Chondrocyte (in vitro differentiated cells): ENCODE results near the gene SHFL. TPM values are rescaled to one million over a fixed set of nuclear protein-coding genes. Genes with fewer than 3 reads are reported as not detected.

ENCODE experiments used
- DNase-seq: peaks from one replicate; pipeline ENCODE4 v3.0.0; 2021; ENCODE audit warnings: mixed read lengths, low spot score
- H3K27ac Mint-ChIP-seq: one replicate; pipeline ENCODE4 v1.8.0; 2021; ENCODE audit warnings: mild to moderate bottlenecking, moderate library complexity, mixed read lengths; ENCODE audit not compliant: unreplicated experiment
- H3K27me3 Mint-ChIP-seq: 2 replicates; pipeline ENCODE4 v1.8.0; 2021; ENCODE audit warnings: low read depth, mixed read lengths
- H3K36me3 Mint-ChIP-seq: 2 replicates; pipeline ENCODE4 v1.8.0; 2021; ENCODE audit warnings: low read depth, mixed read lengths
- H3K4me1 Mint-ChIP-seq: 2 replicates; pipeline ENCODE4 v1.8.0; 2021; ENCODE audit warnings: low read depth, mild to moderate bottlenecking, mixed read lengths
- H3K4me3 Mint-ChIP-seq: one replicate; pipeline ENCODE4 v1.8.0; 2021; ENCODE audit warnings: mild to moderate bottlenecking, moderate library complexity, mixed read lengths; ENCODE audit not compliant: unreplicated experiment
- H3K9me3 Mint-ChIP-seq: 2 replicates; pipeline ENCODE4 v1.8.0; 2021; ENCODE audit warnings: low read depth, mixed read lengths
- CTCF ChIP-seq: fragments of 200-600 bp; sonication (generic); IDR thresholded peaks from 2 replicates; pipeline ENCODE4 v1.5.0; 2021; ENCODE audit warnings: antibody characterized with exemption, mild to moderate bottlenecking, moderate library complexity
- total RNA-seq: library from RNA; stranded (reverse); gene quantifications from 3 replicates; pipeline ENCODE4 v1.2.1, GENCODE V29; 2021

Gene SHFL
- total RNA-seq, 1 donor from 2014 or later: 19.9 TPM

- Mint-ChIP-seq H3K4me3 (no peak overlapping the region), H3K4me1 (peaks cover 5% of the 10 kb centered on the region), H3K36me3 (peaks cover 11% of the 10 kb centered on the region), H3K27me3 (no peaks in the 10 kb centered on the region), H3K9me3 (no peaks in the 10 kb centered on the region), H3K27ac (no peak overlapping the region)
- TF ChIP-seq CTCF: no peak
- DNase-seq: no peak
These were observed 6.7 kb downstream of the SHFL start for GRCh38 chr19:10092648-10093294.

DNA sequence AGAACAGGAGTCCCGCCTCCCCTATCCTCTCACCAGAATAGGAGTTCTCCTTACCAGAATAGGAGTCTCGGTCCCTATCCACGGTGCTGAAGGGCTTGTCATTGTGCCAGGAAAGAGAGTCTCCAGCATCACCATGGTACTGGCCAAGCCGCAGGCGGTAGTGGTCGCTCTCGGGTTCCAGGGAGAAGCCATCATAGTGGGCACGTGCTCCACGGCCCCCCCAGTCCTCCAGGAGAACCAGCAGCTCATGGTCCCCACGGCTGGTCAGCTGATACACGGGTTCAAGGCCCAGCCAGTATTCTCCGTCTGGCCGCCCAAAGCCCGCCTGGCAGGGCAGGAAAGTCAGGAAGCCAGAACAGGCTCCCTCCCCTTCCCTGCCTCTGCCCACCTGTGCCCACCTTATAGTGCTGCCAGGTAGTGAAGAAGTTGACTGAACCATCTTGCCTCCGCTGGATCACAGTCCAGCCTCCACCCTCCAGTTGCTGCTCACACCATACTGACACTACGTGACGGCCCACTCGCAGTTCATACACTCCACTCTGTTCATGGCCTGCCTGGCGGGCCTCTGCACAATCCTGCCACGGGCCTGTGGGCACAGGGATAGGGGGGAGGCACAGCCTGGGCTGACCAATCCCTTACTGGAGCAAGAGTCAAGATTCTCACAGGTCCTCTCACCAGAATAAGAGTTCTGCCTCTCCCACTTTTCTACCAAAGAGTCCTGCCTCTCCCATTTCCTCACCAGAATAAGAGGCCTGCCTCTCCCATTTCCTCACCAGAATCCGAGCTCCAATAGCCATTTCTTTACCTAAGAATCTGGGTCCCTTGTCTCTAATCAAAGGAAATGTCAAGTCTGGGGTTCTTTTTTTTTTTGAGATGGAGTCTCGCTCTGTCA is 7.4 kb downstream of the SHFL start:
- DNase-seq: no peak
- H3K36me3 Mint-ChIP-seq: peaks cover 11% of the 10 kb centered on the region
- H3K27me3 Mint-ChIP-seq: no peaks in the 10 kb centered on the region
- TF ChIP-seq CTCF: no peak
- H3K27ac Mint-ChIP-seq: no peak overlapping the region
- H3K4me1 Mint-ChIP-seq: peaks cover 5% of the 10 kb centered on the region
- no peaks in the 10 kb centered on the region for H3K9me3 Mint-ChIP-seq
- no peak overlapping the region for H3K4me3 Mint-ChIP-seq

- peaks cover 2% of the 10 kb centered on the region for H3K27me3 Mint-ChIP-seq
These were observed 9.5 kb downstream of the SHFL start for GRCh38 chr19:10095622-10095947.

GRCh38 chr19:10095948-10096614 is 10.0 kb downstream of the SHFL start:
- Mint-ChIP-seq H3K27ac (peak overlapping the region; percentile 49), H3K9me3 (no peaks in the 10 kb centered on the region), H3K27me3 (peaks cover 2% of the 10 kb centered on the region), H3K4me1 (peaks cover 8% of the 10 kb centered on the region), H3K36me3 (peaks cover 6% of the 10 kb centered on the region), H3K4me3 (peak overlapping the region; percentile 61)
- no peak for TF ChIP-seq CTCF
- no peak for DNase-seq

More at GRCh38 chr19:10095622-10095947, 9.5 kb downstream of the SHFL start:
- no peak for DNase-seq
- Mint-ChIP-seq H3K4me1 (peaks cover 8% of the 10 kb centered on the region), H3K27ac (peak overlapping the region; percentile 49), H3K4me3 (peak overlapping the region; percentile 61), H3K36me3 (peaks cover 6% of the 10 kb centered on the region), H3K9me3 (no peaks in the 10 kb centered on the region)
- TF ChIP-seq CTCF: no peak

DNA sequence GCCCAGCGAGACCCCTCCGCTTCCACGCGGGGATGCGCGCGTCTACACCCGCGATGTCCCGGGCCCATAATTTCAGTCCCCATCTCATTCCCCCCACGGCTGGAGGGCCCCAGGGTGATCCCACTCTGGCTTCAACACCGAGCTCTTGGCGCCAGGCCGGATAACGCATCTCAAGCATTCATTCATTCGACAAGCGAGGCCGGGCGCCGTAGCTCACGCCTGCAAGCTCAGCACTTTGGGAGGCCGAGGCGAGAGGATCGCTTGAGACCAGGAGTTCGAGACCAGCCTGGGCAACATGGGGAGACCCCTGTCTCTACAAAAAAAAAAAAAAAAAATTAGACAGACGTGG is 10.5 kb downstream of the SHFL start:
- DNase-seq: no peak
- H3K9me3 Mint-ChIP-seq: no peaks in the 10 kb centered on the region
- peaks cover 2% of the 10 kb centered on the region for H3K27me3 Mint-ChIP-seq
- H3K4me1 Mint-ChIP-seq: peaks cover 8% of the 10 kb centered on the region
- peaks cover 4% of the 10 kb centered on the region for H3K36me3 Mint-ChIP-seq
- H3K27ac Mint-ChIP-seq: no peak overlapping the region
- no peak overlapping the region for H3K4me3 Mint-ChIP-seq
- no peak for TF ChIP-seq CTCF
